ENCODE measurements around the gene MCM5.
"Not testable (repeated sequence)": the region's sequence is repeated elsewhere in the genome, so short reads cannot be mapped to it uniquely, and the experiment has no call there.

The MCM5 gene

DNA sequence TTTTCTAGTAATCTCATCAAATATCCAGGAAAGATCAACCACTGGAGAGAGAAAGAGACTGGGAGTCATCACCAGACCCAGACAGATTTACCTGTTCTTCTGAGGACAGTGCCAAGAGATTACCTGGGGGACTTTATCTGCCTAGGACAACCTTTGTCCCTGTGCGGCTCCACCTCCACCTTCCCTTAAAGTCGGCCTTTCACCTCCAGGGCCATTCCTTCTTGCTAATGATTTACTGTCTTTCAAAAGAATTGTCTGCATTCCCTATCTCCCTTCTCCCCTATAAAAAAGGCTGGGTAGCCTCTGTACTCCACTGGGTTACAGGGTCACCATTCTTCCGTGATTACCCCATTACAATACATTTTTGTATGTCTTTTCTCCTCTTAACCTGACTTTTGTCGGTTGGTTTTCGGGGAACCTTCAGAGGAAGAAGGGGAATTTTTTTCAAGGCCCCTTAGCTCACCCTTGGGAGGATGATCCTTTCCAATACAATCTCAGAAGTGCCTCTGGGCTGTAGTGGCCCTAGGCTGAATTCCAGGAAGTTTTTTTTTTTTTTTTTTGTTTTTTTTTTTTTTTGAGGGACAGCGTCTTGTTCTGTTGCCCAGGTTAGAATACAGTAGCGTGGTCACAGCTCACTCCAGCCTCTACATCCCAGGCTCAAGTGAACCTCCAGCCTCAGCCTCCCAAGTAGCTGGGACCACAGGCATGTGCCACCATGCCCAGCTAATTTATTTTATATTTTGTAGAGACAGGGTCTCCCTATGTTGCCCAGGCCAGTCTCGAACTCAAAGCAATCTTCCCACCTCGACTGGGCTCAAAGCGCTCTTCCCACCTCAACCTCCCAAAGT is 20.6 kb upstream of the MCM5 start:
- DNase-seq: no peak

DNA sequence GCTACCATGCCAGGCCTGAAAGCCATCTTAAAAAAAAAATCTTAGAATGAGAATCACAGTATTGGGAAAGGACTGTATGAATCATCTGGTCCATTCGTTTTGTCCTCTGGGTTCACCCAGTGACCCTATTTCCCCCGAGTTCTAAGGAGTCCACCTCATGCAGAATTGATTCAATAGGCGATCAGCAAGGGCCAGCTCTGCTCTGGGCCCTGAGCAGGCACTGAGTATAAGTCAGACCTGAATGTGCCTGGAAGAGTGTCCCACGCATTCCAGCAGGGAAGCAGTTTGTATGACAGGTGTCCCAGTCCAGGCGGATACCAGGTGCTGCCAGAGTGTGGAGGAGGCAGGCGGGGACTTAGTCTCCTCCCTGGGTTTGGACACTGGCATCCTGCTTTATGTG is 19.9 kb upstream of the MCM5 start:
- no peak for DNase-seq

DNA sequence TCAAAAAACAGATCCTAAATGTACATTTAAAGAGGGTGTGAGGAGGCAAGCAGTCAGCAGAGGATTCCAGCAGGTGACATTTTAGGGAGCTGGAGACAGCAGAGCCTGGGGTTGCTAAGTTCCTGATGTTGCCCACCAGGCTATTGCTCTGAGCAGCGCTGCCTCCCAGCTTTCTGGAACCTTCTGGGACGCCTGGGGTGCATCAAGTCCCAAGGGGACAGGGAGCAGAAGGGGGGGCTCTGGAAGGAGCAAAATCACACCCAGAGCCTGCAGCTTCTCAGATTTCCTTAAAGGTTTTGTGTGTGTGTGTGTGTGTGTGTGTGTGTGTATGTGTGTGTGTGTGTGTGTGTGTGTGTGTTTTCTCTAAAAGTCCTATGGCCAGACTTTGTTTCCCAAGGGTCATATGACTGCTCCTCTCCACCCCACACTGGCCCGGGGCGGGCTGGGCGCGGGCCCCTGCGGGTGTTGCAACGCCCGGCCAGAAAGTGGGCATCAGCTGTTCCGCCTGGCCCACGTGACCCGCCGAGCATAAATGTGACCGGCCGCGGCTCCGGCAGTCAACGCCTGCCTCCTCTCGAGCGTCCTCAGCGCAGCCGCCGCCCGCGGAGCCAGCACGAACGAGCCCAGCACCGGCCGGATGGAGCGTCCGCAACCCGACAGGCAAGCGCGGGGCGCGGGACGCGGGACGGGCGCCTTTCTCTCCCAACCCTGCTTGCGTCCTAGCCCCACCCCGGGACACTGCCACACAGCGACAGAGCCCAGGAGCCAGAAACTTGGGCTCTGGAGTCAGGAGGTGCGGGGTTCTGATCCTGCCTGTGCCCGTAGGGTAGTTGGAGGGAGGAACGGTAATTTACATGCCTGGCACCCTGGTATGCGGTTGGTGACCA is 19.2 kb upstream of the MCM5 start, which contains the start of gene HMOX1:
Gene HMOX1 (plus strand): TSS at position 560 of the 887 bp plus-strand sequence. CDS start 78 bp downstream, at position 638.
- peak; percentile 91 for DNase-seq

DNA sequence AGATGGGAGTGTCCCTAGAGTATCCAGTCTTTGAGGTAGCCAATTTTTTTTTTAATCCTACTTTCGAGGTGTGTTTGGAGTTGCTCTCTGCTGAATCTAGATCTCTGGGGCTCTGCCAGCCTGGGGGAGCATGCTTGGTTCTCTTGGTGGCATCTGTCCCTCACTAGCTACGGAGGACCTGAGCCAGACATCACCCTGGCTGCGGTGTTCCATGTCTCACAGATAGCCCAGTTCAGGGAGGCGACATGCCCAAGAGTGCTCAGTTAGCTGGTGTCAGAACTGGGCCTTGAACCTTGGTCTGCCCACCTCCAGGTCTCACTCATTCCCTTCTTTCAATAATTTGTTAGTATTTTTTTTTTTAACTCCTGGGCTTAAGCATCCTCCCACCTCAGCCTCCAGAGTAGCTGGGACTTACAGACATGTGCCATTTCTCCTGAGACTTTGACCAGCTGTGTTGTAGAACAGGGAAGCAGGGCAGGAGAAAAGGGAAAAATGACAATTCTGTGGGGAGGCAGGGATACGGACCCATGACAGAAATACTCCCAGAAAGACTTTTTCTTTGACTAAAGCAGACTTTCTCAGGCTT is 18.4 kb upstream of the MCM5 start:
- DNase-seq: no peak

DNA sequence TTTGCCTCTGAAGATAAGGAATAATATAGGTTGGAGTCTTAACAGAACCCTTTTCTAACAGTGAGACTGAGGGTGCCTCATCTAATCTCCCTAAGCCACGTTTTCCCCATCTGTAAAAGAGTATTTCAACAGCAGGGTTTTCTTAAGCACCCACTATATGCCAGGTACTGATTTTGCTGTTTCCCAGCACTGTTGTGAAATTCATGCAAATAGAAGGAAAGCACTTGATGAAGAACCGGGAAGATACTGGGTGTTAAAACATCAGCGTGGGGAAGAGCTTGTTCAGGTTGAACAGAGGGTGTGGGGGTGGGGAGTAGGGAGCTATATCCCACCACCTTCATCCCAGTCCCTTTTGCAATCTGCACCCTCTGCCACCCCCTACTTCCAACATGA is 16.3 kb upstream of the MCM5 start:
- no peak for DNase-seq

DNA sequence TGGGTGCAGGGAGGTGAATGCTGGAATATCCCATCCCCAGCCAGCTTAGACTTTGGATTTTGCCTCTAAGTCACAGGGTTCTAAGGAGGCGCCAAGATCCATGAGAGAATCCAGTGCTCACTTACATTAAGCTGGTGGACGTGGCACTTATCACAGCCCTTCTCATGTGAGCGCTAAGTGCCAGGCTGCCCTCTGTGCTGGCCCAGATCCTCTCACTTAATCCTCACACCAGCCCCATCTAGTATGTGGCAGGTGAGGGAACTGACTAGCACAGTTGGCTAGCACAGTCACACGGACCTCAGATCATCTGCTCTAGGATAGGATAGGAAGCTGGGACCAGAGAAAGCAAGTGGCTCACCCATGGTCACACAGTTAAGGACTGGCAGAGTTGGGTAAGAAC is 15.4 kb upstream of the MCM5 start:
- DNase-seq: no peak

DNA sequence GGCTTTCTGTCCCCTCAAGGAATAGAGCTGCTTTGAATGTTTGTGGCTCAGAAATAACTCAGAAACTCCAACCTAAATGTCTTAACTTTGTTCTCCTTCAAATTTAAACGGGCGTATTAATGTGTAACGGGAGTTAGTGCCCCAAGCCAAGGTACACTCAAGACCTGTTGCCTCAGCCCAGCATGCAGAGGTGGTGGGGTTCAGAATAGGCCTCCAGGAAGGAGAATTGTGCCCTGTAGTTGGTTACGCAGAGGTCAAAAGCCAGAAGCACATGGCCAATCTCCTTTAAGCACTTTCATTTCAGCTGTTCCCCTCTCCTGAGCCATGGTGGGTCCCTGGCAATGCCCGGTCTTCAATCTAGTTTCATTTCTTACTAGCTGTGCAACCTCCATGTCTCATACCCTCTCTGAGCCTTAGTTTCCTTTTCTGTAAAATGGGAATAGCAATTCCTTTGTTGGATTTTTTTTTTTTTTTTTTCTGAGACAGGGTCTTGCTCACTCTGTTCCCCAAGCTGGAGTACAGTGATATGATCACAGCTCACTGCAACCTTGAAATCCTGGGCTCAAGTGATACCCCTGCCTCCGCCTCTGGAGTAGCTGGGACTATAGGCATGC is 14.9 kb upstream of the MCM5 start:
- no peak for DNase-seq

DNA sequence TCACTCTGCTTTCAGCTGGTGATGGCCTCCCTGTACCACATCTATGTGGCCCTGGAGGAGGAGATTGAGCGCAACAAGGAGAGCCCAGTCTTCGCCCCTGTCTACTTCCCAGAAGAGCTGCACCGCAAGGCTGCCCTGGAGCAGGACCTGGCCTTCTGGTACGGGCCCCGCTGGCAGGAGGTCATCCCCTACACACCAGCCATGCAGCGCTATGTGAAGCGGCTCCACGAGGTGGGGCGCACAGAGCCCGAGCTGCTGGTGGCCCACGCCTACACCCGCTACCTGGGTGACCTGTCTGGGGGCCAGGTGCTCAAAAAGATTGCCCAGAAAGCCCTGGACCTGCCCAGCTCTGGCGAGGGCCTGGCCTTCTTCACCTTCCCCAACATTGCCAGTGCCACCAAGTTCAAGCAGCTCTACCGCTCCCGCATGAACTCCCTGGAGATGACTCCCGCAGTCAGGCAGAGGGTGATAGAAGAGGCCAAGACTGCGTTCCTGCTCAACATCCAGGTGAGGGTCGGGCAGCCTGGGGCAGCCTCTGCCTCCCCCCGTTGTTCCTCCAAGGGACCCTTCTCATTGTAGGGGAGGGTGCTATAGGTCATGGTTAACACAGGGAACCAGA is 13.2 kb upstream of the MCM5 start:
- DNase-seq: no peak

DNA sequence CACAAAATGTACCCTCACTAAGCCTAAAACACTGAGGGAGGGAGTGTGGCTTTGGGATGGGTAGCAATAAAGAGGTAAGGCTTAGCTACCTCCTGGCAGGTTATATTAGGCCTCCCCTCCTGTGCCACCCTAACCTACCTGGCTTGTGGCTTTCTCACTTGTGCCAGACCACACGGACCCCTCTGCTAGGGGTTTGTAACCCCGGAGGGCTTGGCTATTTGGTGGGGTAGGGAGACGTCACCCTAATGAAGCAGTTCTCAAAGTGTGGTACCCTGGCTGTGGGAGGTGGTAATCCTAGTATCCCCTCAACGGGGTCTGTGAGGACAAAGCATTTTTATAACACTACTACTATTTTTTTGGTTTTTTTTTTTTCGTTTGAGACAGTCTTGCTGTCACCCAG is 9.0 kb upstream of the MCM5 start:
- no peak for DNase-seq

DNA sequence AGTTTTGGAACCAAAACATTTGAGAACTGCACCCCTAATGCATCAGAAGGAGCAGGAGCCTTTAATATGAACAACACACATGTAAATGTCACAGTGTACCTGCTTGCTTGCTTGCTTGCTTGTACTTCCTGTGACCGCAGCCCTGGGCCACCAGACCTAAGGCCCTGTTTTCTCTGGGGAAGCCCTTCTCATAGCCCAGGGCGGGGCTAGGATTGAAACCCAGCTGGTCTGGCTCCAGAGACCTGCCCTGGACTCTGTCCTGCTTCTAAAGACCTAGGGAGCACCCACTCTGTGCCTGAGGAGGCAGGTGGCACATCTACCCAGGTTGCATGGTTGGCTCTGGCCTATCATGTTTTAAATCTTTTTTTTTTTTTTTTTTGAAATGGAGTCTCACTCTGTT is 7.6 kb upstream of the MCM5 start:
- no peak for DNase-seq

DNA sequence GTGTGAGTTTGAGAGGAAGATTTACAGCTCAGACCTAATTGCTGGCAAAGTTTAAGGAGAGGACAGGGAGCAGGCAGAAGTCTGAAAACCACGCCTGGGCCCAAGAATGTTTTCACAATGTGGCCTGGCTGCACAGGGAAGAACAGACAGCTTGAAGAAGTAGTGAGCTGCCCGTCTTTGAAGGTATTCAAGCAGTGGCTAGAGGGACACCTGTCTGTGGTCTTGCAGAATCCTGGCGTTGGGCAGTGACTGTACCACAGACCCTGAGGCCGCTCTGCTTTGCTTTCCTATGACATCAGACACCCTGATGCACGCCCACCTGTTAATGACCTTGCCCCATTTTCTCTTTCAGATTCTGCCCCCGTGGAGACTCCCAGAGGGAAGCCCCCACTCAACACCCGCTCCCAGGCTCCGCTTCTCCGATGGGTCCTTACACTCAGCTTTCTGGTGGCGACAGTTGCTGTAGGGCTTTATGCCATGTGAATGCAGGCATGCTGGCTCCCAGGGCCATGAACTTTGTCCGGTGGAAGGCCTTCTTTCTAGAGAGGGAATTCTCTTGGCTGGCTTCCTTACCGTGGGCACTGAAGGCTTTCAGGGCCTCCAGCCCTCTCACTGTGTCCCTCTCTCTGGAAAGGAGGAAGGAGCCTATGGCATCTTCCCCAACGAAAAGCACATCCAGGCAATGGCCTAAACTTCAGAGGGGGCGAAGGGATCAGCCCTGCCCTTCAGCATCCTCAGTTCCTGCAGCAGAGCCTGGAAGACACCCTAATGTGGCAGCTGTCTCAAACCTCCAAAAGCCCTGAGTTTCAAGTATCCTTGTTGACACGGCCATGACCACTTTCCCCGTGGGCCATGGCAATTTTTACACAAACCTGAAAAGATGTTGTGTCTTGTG is 6.6 kb upstream of the MCM5 start:
- DNase-seq: no peak

DNA sequence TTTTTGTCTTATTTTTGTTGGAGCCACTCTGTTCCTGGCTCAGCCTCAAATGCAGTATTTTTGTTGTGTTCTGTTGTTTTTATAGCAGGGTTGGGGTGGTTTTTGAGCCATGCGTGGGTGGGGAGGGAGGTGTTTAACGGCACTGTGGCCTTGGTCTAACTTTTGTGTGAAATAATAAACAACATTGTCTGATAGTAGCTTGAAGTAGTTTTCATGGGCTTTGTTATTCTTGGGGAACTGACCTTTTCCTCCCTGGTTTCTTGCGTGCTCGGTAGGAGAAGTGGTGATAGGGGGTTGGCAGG is 6.0 kb upstream of the MCM5 start:
- DNase-seq: no peak

DNA sequence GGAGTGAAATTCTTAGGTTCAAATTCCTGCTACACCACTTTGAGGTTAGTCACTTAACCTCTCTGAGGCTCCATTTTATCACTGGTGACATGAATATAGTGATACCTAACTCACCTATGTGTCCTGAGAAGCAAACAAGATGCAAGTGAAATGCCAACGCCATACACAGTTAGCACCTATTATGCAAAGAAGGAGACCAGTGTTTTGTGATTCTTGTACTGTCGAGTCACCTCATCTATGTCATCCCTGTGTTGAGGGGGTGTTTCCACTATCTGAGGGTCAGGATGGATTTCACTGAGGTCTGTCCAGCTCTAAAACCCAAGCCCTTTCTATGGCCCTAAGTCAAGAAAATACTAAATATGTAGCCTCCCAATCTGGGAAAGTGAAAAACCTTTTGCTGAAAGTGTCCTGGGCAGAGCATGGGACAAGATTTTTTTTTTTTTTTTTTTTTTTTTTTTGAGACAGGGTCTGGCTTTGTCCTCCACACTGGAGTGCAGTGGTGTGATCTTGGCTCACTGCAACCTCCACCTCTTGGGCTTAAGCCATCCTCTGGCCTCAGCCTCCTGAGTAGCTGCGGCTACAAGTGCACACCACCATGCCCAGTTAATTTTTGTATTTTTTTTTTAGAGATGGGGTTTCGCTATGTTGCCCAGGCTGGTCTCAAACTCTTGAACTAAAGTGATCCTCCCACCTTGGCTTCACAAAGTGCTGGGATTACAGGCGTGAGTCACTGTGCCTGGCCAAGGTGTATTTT is 5.0 kb upstream of the MCM5 start:
- DNase-seq: no peak

DNA sequence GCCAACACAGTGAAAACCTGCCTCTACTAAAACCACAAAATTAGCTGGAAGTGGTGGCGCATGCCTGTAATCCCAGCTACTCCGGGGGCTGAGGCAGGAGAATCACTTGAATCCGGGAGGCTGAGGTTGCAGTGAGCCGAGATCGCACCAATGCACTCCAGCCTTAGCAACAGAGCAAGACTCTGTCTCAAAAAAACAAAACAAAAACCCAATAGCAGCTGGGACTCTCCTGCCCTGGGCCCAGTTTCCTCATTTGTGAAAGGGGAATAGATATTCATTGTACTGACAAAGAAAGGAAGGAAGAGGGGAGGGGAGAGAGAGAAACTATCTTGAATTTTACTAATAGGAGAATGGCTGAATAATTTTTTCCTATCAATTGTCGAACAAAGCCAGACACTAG is 3.3 kb upstream of the MCM5 start:
- DNase-seq: not testable (repeated sequence)

DNA sequence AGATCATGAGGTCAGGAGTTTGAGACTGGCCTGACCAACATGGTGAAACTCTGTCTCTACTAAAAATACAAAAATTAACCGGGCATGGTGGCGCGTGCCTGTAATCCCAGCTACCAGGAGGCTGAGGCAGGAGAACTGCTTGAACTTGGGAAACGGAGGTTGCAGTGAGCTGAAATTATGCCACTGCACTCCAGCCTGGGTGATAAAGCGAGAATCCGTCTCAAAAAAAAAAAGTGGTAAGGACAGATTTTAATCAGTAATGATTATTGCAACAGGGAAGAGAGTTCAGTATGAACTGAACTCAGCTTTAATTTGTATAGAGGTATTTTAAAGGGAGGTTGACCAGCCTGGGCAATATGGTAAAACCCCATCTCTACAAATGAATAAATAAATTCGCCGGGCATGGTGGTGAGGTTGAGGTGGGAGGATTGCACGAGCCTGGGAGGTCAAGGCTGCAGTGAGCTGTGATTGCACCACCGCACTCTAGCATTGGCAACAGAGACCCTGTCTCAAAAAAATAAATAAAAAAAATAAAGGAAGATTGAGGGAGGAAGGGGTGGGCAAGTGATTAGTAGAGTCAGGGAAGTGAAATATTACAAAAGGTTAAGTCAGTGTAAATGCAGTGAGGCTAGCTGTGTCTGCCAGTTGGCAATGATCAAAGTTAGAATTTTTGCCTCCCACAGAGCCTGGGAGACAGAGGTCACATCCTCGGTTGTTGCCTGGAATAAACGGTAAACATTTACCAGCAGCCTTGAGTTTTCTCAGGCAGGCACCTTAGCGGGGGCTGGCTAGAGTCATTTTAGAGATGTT is 2.6 kb upstream of the MCM5 start:
- no peak for DNase-seq

DNA sequence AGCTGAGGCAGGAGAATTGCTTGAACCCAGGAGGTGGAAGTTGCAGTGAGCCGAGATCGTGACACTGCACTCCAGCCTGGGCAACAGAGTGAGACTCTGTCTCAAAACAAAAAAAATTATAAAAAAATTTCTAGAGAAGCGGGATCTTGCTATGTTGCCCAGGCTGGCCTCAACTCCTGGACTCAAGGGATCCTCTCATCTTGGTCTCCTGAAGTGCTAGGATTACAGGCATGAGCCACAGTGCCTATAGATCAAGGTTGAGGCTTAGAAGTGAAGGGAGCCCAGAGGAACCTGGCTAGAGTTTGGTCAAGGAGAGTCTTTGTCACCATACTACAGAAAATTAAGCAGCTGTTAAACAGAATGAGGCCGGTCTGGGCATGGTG is 1.4 kb upstream of the MCM5 start:
- no peak for DNase-seq

DNA sequence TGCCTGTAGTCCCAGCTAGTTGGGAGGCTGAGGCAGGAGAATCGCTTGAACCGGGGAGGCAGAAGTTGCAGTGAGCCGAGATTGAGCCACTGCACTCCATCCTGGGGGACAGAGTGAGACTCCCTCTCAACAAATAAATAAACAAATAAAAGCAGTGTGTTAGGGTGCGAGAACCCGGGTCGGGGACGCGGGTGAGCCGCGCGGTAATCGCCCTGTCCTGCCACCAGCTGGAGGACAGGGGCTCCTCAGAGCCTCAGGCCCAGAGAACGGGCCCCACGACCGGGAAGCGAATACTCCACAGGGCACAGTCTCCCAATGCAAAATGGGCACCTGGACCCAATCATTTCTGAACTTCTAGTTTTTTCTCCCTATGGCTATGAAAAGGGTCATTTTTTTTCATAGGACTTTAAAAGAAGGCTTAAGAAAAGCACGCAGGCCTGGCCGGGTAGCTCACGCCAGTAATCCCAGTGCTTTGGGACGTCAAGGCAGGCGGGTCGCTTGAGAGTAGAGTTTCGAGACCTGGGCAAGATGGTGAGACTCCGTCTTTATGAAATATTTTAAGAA is 744 bp upstream of the MCM5 start:
- DNase-seq: no peak

DNA sequence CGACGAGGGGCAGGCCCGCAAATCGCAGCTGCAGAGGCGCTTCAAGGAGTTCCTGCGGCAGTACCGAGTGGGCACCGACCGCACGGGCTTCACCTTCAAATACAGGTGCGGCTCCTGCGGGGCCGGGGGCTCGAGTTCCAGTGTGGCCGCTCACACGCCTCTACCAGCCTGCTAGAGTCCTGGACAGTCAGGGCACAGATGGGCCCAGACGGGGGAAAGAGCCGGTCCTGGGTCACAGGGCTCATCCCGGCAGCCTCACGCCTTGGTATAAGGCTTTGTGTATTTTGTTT is 506 bp downstream of the MCM5 start:
- no peak for DNase-seq

DNA sequence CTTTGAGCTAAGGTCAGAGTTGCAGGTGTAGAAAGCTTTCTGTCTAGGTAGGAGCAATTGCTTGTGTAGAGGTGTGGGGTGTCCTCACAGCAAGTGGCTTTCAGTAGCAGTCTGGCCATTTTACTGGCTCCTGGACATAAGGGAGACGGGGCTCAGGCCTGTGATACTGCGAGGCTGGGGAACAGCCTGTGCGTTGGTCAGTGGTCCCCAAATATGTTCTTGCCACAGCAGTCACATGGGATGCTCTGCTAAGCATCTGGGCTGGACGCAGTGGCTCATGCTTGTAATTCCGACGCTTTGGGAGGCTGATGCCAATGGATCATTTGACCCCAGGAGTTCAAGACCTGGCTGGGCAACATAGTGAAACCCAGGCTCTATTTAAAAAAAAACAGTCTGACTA is 1.9 kb downstream of the MCM5 start:
- no peak for DNase-seq

DNA sequence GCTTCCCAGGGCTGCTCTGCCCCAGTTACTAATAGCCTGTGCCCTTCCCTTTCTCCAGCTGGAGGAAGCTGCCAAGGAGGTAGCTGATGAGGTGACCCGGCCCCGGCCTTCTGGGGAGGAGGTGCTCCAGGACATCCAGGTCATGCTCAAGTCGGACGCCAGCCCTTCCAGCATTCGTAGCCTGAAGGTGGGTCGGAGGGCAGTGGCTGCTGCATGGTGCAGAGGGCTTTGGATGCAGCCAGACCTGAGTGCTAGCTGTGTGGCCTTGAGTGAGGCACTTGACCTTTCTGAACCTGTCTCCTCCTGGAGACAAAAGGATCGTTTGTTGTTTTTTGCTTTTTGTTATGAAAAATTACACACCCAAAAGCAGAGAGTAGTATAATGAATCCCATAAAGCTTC is 3.4 kb downstream of the MCM5 start:
- DNase-seq: no peak

Data from right hindlimb (tissue), 1 donor.